Sigmoid colon (tissue), 4 donors: Measurements from ENCODE around the gene RAB3D.

Source experiments
- EP300 ChIP-seq, 4 donors: sonication (generic); formaldehyde crosslinking; IDR thresholded peaks; one replicate each; pipeline ENCODE4 v1.6.1; 2017; ENCODE audit warnings: antibody characterized with exemption in 4 of 4
- POLR2A ChIP-seq, 2 donors: fragments of 450-650 bp; IDR thresholded peaks; one replicate each; pipeline ENCODE4 v1.6.1; 2016; ENCODE audit warnings: antibody characterized with exemption in 2 of 2, mild to moderate bottlenecking in 2 of 2, moderate library complexity in 2 of 2
- POLR2AphosphoS5 ChIP-seq, 4 donors: sonication (generic); formaldehyde crosslinking; IDR thresholded peaks; one replicate each; pipeline ENCODE4 v1.6.1; 2017; ENCODE audit warnings: antibody characterized with exemption in 4 of 4
- TF ChIP-seq, protein P1 (sequence below), 4 experiments: fragments of 450-650 bp in 3 of 4; fragments of 200-600 bp in 1 of 4; IDR thresholded peaks; one replicate each; pipeline ENCODE4 v1.5.1; 2016 to 2019; ENCODE audit warnings: antibody characterized with exemption in 4 of 4, mild to moderate bottlenecking in 3 of 4, moderate library complexity in 2 of 4

DNA sequence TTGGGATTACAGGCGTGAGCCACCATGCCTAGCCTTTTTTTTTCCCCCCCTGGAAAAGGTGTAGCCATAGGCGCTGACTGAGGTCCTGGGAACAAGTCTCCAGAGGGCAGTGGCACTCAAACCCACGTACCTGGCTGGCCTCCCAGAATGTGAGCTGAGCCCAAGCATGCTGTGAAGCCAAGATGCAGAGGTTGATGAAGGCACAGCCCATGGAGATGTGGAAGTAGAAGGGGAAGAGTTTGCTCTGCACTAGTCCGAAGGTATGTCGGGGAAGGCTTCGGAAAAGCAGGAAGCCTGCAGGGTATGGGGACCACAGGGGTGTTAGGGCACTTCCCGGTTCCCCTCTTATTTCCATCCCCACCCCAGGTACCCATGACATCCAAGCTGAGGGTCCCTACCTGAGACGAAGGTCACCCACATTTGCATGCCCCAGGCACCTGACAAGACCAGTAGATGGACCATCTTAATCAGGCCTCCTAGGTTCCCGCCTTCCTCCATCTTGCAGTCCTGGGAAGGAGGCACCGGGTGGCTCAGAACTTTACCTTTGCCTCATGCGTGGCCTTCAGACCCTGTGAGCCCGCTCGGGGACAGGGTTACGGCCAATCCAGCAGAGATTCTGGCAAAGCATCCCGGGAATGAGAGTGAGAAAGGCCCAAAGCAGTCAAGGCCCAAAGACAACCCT lies 5.8 kb upstream of the RAB3D start:
- TF ChIP-seq, protein P1, sequence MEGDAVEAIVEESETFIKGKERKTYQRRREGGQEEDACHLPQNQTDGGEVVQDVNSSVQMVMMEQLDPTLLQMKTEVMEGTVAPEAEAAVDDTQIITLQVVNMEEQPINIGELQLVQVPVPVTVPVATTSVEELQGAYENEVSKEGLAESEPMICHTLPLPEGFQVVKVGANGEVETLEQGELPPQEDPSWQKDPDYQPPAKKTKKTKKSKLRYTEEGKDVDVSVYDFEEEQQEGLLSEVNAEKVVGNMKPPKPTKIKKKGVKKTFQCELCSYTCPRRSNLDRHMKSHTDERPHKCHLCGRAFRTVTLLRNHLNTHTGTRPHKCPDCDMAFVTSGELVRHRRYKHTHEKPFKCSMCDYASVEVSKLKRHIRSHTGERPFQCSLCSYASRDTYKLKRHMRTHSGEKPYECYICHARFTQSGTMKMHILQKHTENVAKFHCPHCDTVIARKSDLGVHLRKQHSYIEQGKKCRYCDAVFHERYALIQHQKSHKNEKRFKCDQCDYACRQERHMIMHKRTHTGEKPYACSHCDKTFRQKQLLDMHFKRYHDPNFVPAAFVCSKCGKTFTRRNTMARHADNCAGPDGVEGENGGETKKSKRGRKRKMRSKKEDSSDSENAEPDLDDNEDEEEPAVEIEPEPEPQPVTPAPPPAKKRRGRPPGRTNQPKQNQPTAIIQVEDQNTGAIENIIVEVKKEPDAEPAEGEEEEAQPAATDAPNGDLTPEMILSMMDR (IDR thresholded peaks at IDR 0.05), result no peak
- TF ChIP-seq POLR2AphosphoS5 (IDR thresholded peaks at IDR 0.05) (no peak), POLR2A (IDR thresholded peaks at IDR 0.05) (no peak), EP300 (IDR thresholded peaks at IDR 0.05) (no peak)
